DMS153 (cell line): ENCODE results near the gene BSN.
"Not testable (repeated sequence)": the region's sequence is repeated elsewhere in the genome, so short reads cannot be mapped to it uniquely, and the experiment has no call there.

Experiments used
- DNase-seq: peaks from one replicate; lab custom pipeline; 2025; lab: John Stamatoyannopoulos, UW

BSN gene

GRCh38 chr3:49673715-49674496, 119.6 kb downstream of the BSN start, which contains the start of gene APEH:
TSS of gene APEH (plus strand) at chr3:49674351. CDS start at chr3:49674402, 51 bp downstream.
- no peak for DNase-seq

- DNase-seq: no peak
Measured at GRCh38 chr3:49674497-49674983, 120.3 kb downstream of the BSN start.

- DNase-seq: no peak
Measured at GRCh38 chr3:49675912-49676311, 121.6 kb downstream of the BSN start.

- DNase-seq: no peak
Measured at GRCh38 chr3:49680493-49681231, 126.4 kb downstream of the BSN start.

GRCh38 chr3:49681232-49681522, 126.9 kb downstream of the BSN start:
- DNase-seq: no peak

DNA sequence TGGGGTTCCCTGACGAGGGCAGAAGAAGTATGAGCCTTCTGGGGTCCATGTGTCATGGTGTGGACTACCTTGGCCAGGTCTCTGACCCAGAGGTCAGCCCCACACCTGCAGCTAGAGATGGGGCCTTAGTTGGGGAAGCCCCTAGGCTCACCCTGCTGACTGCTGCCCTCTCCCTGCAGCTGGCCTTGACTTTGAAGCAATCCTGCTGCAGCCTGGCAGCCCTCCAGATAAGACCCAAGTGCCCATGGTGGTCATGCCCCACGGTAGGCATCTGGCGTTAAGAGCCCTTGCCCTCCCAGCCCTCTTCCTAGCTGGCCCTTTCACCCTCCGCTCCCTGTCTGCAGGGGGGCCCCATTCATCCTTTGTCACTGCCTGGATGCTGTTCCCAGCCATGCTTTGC, 127.3 kb downstream of the BSN start:
- DNase-seq: no peak

GRCh38 chr3:49683162-49683561, 128.9 kb downstream of the BSN start:
- no peak for DNase-seq

DNA sequence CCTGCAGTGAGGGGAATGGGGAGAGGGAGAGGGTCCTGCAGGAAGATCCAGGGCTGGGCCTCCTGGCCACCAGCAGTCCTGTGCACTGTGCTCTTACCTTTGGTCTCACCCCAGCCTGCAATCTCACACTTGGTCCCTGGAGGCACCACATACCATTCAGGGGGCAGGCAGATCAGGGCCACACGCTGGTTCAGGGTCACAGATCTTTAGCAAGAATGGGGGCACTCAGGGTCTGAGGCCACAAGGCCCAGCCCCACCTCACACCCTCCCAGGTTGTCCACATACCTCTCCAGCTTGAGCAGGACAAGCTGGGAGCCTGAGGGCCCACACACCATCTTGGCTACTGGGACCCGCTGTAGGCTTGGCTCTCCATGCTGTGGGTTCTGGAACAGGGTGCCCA, 130.2 kb downstream of the BSN start:
- not testable (repeated sequence) for DNase-seq

- not testable (repeated sequence) for DNase-seq
Measured at GRCh38 chr3:49685103-49685502, 130.8 kb downstream of the BSN start.

DNA sequence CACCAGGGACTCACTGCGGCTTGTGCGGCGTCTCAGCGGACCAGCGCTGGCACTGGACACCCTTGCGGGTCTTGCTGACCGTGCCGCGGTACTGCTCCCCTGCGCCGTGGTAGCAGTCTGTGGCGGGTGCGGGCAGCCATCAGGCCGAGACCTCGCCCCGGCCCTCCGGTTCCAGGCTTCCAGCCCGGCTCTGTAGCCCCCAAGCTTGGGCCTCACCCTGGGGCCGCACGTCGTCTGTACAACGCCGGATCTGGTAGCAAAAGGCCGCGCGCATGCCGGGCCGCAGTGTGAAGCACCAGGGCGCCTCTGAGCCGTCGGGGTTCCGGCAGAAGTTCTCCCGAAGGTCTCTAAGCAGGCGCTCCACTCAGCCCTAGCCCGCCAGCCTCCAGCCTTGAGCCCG, 131.6 kb downstream of the BSN start:
- DNase-seq: not testable (repeated sequence)

DNA sequence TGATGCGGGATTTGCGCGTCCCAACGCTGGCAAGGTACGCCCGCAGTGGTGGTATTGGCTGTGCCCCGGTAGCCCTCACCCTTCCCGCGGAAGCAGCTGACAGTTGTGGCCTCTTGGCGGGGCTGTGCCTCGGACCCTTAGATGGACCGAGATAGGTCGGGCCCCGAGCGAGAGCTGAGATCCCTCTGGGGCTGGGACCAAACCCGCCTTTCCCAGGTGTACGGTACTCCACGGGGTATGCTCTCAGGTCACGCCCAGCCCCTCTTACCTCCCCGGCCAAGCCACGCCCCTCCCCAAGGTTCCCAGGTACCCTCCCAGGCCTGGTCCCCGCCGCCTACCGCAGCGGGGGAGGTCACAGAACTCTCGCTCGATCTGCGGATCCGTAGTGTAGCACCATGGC, 132.1 kb downstream of the BSN start:
- not testable (repeated sequence) for DNase-seq

DNA sequence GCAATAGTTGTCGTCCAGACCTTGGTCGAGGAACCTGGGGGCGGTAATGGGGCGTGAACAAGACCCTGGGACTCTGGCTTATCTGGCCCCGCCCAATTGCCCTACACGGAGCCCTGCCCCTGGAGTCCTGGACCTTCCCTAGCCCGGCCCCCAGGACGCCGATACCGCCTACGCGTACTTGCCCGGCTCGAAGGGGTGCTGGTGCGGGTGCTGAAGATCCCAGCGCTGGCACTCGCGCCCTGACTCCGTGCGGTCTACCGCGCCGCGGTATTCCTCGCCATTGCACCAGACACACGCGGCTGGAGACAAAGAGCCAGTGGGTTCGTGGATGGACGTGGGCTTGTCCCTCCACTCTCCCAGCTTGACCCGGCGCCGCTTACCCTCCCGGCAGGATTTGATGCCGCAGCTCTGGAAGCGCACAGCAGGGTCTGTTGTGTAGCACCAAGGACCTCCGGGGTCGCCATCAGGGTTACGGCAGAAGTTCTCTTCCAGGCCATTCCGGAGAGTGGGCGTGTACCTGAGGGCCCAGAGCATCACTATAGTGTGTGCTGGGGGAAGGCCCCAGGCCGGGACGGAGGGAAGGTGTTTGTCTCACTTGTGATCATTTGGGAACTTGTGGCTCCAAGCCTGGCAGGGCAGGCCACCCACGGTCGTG, 132.6 kb downstream of the BSN start:
- DNase-seq: not testable (repeated sequence)

DNA sequence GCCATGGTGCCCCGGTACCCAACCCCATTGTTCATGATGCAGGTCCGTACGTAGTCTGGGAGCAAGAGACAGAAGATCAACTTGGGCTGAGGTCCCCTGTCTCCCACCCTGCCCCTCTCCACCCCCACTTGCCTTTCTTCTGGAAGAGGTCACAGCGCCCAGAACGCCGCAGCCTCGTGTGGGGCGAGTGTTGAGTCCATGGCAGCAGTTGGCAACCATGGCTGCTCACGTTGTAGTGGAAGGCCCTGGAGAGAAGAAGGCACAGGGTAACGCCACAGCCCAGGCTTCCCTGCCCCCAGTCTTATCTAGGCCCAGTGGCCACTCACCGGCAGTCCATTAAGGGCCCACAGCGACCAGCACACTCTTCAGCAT, 133.1 kb downstream of the BSN start:
- not testable (repeated sequence) for DNase-seq

DNA sequence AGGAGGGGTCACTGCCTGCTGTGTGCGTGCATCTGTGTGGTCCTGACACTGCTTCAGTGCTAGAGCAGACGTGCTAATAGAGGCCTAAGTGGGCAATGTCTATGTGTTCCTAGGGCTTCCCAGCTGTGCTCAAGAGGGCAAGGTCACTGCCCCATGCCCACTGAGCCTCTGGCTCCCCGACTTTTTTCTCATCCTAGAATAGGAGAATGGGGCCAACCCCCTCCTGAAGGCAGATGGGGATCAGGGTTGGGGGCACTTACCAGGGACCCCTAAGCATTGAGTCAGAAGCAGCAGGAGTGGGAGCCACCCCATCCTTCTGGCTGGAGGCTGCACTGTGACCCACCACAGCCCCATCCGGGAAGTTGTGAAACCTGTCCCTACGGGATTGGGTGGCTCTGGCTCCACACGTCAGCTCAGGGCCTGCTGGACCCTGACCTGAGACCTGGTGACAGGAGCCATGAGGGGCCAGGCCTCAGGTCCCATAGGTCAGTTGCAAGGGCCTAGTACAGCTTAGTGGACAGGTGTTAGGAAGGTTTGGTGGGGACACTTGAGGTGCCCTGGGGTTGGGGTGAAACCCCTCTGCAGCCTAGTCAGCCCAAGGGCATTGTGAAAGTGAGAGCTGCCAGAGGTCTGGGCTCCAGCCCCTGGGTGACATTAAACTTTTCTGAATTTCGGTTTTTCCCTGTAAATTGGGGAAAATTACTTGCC, 134.2 kb downstream of the BSN start:
- not testable (repeated sequence) for DNase-seq

- DNase-seq: no peak
Measured at GRCh38 chr3:49689046-49689907, 135.0 kb downstream of the BSN start, which contains the start of the genes MST1 and RNF123. TSS of gene MST1 (minus strand) at chr3:49689474. CDS start at chr3:49688691, 783 bp downstream. TSS of gene RNF123 (plus strand) at chr3:49689557. CDS start at chr3:49691166, 1,609 bp downstream.

DNA sequence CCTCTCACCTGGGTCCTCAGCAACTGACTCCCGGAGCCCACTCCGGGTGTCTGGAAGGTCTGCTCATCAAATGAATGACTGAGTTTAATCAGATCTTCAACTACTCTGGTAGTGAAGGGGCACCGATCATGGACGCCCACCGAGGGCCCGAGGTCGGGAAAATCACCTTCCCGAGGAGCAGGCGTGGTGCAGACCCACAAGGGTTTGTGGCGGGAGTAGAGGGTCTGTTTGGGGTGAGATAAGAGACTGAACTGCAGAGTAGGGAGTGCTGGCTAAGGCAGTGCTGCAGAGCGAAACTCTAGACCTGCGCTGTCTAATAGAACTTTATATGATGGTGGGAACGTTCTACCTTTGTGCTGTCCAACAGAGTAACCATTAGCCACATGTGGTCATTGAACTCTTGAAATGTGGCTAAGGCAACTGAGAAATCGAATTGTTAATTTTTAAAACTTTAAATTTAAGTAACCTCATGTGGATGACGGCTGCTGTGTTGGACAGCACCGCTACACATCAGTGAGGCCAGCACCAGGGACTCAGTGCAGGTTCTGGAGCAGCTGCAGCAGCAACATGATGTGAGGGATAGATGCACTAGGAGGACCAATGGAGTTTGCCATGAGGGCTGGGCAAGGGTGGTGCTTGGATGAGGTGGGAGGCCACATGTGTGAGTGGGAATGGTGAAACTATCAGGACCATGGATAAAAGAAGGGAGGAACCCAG, 135.8 kb downstream of the BSN start:
- not testable (repeated sequence) for DNase-seq

- not testable (repeated sequence) for DNase-seq
Measured at GRCh38 chr3:49690856-49691255, 136.6 kb downstream of the BSN start.

DNA sequence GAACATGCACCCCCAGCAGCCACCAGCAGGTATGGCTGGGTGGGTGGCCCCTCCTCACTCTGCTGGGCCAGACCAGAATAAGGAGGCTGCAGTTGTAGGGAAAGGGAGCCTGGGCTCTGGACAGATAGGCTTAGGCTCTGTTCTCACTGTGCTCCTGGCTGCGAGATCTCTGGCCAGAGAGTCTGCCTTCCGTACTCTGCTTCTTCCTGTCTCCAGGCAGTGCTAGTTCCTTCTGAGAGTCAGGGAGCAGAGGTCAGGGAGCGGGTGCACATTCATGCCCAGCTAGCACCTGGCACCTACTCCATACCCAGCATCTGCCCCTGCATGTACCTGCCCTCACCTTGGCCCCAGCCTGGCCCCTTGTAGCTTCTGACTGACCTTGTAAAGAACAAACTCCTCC, 137.2 kb downstream of the BSN start:
- DNase-seq: not testable (repeated sequence)

GRCh38 chr3:49694409-49695070, 140.3 kb downstream of the BSN start:
- DNase-seq: not testable (repeated sequence)
